ENCODE measurements around the gene ABHD17C. TPM values are rescaled to one million over a fixed set of nuclear protein-coding genes. Genes with fewer than 3 reads are reported as not detected.

Gene ABHD17C
- total RNA-seq, 1 donor from 2014 or later: 28.2 TPM

DNA sequence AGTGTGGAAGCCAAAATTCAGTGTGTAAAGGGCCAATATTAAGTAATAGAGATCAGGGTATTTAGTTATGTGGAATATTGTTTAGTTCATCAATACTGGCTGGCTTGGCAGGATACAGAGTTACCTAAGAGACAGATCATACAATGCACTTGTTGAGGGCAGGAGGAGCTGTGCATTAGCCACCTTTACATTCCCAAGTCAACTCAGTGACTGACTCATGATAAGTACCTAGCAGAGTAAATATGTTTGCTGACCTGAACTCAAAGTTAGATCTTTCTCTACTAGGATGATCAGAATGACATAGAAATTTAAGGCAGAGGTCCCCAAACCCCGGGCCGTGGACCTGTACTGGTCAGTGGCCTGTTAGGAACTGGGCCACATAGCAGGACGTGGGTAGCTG is 3.5 kb upstream of the ABHD17C start:
- DNase-seq (no peak), ATAC-seq (no peak)
- no peaks in the 10 kb centered on the region for H3K36me3 ChIP-seq
- no peaks in the 10 kb centered on the region for H3K27me3 ChIP-seq (ENCODE audit: low read depth)
- peaks cover 16% of the 10 kb centered on the region for H3K4me1 ChIP-seq
- H3K27ac ChIP-seq: no peak overlapping the region
- H3K9me3 ChIP-seq: no peaks in the 10 kb centered on the region
- intact Hi-C loops (cut with DNase I): loop anchor here (10.0 kb wide), 1 partner anchor 117 kb away; no protein-coding TSS in a partner anchor
- TF ChIP-seq, protein P1, sequence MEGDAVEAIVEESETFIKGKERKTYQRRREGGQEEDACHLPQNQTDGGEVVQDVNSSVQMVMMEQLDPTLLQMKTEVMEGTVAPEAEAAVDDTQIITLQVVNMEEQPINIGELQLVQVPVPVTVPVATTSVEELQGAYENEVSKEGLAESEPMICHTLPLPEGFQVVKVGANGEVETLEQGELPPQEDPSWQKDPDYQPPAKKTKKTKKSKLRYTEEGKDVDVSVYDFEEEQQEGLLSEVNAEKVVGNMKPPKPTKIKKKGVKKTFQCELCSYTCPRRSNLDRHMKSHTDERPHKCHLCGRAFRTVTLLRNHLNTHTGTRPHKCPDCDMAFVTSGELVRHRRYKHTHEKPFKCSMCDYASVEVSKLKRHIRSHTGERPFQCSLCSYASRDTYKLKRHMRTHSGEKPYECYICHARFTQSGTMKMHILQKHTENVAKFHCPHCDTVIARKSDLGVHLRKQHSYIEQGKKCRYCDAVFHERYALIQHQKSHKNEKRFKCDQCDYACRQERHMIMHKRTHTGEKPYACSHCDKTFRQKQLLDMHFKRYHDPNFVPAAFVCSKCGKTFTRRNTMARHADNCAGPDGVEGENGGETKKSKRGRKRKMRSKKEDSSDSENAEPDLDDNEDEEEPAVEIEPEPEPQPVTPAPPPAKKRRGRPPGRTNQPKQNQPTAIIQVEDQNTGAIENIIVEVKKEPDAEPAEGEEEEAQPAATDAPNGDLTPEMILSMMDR (IDR thresholded peaks at IDR 0.05): no peak
- H3K4me3 ChIP-seq: no peak overlapping the region

DNA sequence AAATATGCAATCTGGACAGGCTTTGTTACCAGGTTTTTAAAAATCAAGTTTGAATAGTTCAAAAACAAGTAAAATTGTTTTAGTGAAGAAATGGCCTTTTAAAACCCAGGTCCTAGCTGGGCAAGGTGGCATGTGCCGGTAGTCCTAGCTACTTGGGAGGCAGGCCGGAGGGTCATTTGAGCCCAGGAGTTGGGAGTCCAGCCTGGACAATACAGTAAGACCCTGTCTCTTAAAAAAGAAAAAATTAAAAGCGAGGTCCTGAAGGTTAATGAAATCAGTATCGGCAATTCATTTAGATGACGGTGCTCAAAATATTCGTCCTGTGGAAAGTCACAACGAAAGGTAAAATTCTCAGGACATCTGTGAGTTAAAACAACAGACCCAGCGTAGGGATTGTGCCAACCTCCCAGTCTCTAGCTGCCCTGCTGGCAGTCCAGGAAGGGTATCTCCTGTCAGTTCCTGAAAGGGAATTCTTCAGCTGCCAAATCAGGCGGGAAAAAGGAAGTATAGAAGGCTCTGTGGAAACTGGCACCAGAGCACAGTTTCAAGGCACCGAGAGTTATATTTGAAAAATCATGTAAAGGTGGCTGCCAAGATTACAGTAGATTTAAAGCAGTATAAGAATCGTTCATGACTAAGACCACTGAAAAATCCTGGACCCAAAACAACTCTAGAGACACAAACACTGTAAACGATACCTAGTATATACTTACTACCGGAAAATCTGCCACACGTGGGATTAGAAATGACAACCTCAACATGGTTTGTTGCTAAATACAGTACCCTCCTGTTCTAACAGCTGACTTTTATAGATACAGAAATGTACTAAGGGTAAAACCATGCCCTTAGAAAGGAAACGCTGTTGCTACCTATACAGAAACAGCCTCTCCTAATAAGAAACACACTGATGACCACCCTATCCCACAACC is 1.2 kb upstream of the ABHD17C start:
- DNase-seq (no peak), ATAC-seq (no peak)
- H3K27ac ChIP-seq: peak overlapping the region; percentile 89
- H3K9me3 ChIP-seq: no peaks in the 10 kb centered on the region
- H3K27me3 ChIP-seq (ENCODE audit: low read depth): no peaks in the 10 kb centered on the region
- intact Hi-C loops (cut with DNase I): loop anchor here (10.0 kb wide), 1 partner anchor 119 kb away; no protein-coding TSS in a partner anchor
- no peaks in the 10 kb centered on the region for H3K36me3 ChIP-seq
- H3K4me1 ChIP-seq: peaks cover 8% of the 10 kb centered on the region
- peak overlapping the region; percentile 77 for H3K4me3 ChIP-seq
- TF ChIP-seq, protein P1 (IDR thresholded peaks at IDR 0.05): no peak

DNA sequence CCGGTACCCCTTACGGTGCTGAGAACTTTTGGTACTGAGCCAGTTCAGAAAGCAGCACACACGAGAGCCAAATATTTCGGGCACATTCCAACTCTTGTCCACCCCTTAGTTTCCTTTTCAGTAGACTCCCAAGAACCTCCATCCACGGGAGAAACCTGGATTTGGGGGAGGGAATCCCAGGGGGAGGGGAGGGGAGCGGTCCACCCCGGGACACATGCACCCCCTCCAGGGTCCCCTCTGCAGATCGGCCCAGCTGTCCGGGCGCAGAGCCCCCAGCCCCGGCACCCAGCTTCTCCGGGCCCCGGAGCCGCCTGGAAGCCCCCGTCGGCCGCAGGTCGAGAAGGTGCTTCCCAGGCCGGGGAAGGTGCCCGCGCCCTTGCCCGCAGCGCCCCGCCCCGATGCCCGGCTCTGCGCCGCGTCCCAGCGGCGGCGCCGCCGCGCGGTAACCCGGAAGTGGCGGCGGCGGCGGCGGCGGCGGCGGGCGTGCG is 455 bp upstream of the ABHD17C start:
- DNase-seq (peak; percentile 53), ATAC-seq (peak; percentile 60 to 64)
- intact Hi-C loops (cut with DNase I): loop anchor here (10.0 kb wide), 1 partner anchor 120 kb away; no protein-coding TSS in a partner anchor
- Histone ChIP-seq H3K4me1 (peaks cover 14% of the 10 kb centered on the region), H3K36me3 (no peaks in the 10 kb centered on the region), H3K27ac (peak overlapping the region; percentile 89), H3K4me3 (peak overlapping the region; percentile 77), H3K9me3 (no peaks in the 10 kb centered on the region), H3K27me3 (ENCODE audit: low read depth) (no peaks in the 10 kb centered on the region)
- TF ChIP-seq, protein P1 (IDR thresholded peaks at IDR 0.05): no peak

DNA sequence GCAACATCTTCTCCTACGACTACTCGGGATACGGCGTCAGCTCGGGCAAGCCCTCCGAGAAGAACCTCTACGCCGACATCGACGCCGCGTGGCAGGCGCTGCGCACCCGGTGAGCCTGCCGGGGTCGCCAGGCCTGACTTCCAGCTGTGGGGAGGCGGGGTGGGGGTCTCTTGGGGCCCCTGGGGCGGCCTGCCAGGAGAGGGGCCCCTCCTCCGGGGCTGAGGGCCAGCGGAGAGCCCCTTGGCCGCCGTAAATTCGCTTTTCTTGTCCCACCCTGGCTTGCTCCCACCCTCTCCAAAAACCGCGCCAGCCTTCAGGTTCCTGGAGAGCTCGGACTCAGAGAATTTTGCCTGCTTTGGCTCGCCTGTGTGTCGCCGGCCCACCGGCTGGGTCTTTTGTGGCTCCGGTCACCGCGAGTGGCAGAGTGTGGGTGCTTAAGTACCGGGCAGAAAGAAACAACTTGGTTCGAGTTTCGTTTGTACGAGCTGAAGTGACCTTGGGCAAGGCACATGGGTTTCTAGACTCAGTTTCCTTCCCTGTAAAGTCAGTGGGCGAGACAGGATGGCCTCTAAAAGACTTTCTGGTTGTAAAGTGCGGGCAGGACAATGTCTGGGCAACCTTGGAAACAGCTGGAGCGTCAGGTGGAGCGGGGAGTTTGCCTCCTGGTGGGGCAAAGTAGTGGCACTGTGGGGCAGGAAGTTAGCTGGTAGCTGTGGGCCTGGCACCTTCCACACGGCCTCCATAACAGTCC is 976 bp downstream of the ABHD17C start:
- DNase-seq: peak; percentile 64
- Histone ChIP-seq H3K36me3 (no peaks in the 10 kb centered on the region), H3K9me3 (no peaks in the 10 kb centered on the region), H3K27ac (peak overlapping the region; percentile 89), H3K4me1 (peaks cover 26% of the 10 kb centered on the region), H3K4me3 (peak overlapping the region; percentile 80), H3K27me3 (ENCODE audit: low read depth) (no peaks in the 10 kb centered on the region)
- intact Hi-C loops (cut with DNase I): loop anchor here (10.0 kb wide), 1 partner anchor 121 kb away; no protein-coding TSS in a partner anchor
- ATAC-seq: peak; percentile 80 to 81
- TF ChIP-seq, protein P1 (IDR thresholded peaks at IDR 0.05): peak; percentile 45

DNA sequence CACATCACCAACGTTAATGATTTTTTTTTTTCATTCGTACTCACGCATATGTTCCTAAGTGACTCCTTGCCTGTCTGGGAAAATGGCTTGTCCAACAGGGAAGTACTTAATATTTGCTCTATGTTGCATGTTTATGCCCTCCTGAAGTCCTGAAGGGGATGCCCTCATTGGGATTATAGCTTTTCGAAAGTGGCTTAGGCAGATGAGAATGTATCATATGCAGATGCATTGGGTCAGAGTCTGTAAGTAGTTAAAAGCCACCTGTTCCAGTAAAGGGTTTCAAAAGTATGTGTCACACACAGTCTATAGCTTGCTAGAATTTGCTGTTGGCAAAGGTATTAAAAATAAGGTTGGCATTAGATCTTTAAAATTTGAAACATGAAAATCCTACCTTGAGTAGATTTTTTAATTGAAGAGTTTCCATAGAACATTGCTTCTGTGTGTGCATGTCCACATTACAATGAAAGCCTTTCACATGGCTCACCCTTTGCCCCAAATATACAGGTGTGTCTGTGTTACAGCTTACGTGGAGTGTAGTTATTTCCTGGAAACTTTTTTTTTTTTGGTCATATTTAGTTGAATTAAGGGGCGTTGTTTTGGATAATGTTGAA is 2.1 kb downstream of the ABHD17C start:
- intact Hi-C loops (cut with DNase I): loop anchor here (10.0 kb wide), 1 partner anchor 122 kb away; no protein-coding TSS in a partner anchor
- Histone ChIP-seq H3K36me3 (no peaks in the 10 kb centered on the region), H3K27me3 (ENCODE audit: low read depth) (no peaks in the 10 kb centered on the region), H3K27ac (no peak overlapping the region), H3K4me3 (peak overlapping the region; percentile 80), H3K4me1 (peaks cover 37% of the 10 kb centered on the region), H3K9me3 (no peaks in the 10 kb centered on the region)
- ATAC-seq (no peak), DNase-seq (no peak)
- TF ChIP-seq, protein P1 (IDR thresholded peaks at IDR 0.05): no peak

Measured in lower lobe of right lung (tissue), 2 donors.